ENCODE data around the gene TEX28. TPM values are rescaled to one million over a fixed set of nuclear protein-coding genes. Genes with fewer than 3 reads are reported as not detected.
"Not testable (repeated sequence)": the region's sequence is repeated elsewhere in the genome, so short reads cannot be mapped to it uniquely, and the experiment has no call there.

TEX28 gene
- total RNA-seq, 2 experiments from 2014 or later = not detected

- H3K36me3 Mint-ChIP-seq; H3K4me1 Mint-ChIP-seq (ENCODE audit: low read depth); CTCF ChIA-PET; H3K9me3 Mint-ChIP-seq; H3K27me3 Mint-ChIP-seq; intact Hi-C loops (cut with micrococcal nuclease); H3K27ac Mint-ChIP-seq; H3K4me3 Mint-ChIP-seq; DNase-seq; POLR2A ChIA-PET: not testable (repeated sequence)
These were observed 69.6 kb downstream of the TEX28 start for GRCh38 chrX:154225292-154225691.

Other genes with a start within 250 kb of the TEX28 start
- 10 to 100 TPM; 50.8 to 51.0 TPM for gene MECP2, start 197.4 kb downstream of the TEX28 start, total RNA-seq
- not detected for gene OPN1LW, start 150.9 kb downstream of the TEX28 start, total RNA-seq
- not detected for gene OPN1MW, start 112.5 kb downstream of the TEX28 start, total RNA-seq
- not detected for gene OPN1MW2, start 75.4 kb downstream of the TEX28 start, total RNA-seq
- gene OPN1MW3, start 37.5 kb downstream of the TEX28 start, total RNA-seq = not detected
- gene TKTL1, start 671 bp upstream of the TEX28 start, total RNA-seq = under 1 TPM; 0.15 to 0.21 TPM
- gene FLNA, start 79.5 kb upstream of the TEX28 start, total RNA-seq = 1,000 to 10,000 TPM; 1,023 to 1,032 TPM
- gene EMD, start 84.2 kb upstream of the TEX28 start, total RNA-seq = 10 to 100 TPM; 75.8 to 79.1 TPM
- 1,000 to 10,000 TPM; 3,597 to 3,654 TPM for gene RPL10, start 103.3 kb upstream of the TEX28 start, total RNA-seq
- 10 to 100 TPM; 12.5 to 13.3 TPM for gene DNASE1L1, start 114.1 kb upstream of the TEX28 start, total RNA-seq
- 10 to 100 TPM; 58.6 to 66.4 TPM for gene TAFAZZIN, start 116.4 kb upstream of the TEX28 start, total RNA-seq
- gene ATP6AP1, start 133.6 kb upstream of the TEX28 start, total RNA-seq = 10 to 100 TPM; 30.8 to 31.6 TPM
- 100 to 1,000 TPM; 119 to 121 TPM for gene GDI1, start 142.0 kb upstream of the TEX28 start, total RNA-seq
- 10 to 100 TPM; 61.1 to 61.9 TPM for gene FAM50A, start 149.0 kb upstream of the TEX28 start, total RNA-seq
- gene PLXNA3, start 163.2 kb upstream of the TEX28 start, total RNA-seq = 10 to 100 TPM; 33.7 to 35.2 TPM
- 10 to 100 TPM; 45.5 to 47.7 TPM for gene LAGE3, start 184.2 kb upstream of the TEX28 start, total RNA-seq
- gene UBL4A, start 191.5 kb upstream of the TEX28 start, total RNA-seq = 10 to 100 TPM; 49.5 to 53.3 TPM
- 10 to 100 TPM; 14.4 to 16.1 TPM for gene SLC10A3, start 195.5 kb upstream of the TEX28 start, total RNA-seq
- gene FAM3A, start 221.1 kb upstream of the TEX28 start, total RNA-seq = 10 to 100 TPM; 21.4 to 28.4 TPM